ENCODE measurements around the gene PYGM.

DNA sequence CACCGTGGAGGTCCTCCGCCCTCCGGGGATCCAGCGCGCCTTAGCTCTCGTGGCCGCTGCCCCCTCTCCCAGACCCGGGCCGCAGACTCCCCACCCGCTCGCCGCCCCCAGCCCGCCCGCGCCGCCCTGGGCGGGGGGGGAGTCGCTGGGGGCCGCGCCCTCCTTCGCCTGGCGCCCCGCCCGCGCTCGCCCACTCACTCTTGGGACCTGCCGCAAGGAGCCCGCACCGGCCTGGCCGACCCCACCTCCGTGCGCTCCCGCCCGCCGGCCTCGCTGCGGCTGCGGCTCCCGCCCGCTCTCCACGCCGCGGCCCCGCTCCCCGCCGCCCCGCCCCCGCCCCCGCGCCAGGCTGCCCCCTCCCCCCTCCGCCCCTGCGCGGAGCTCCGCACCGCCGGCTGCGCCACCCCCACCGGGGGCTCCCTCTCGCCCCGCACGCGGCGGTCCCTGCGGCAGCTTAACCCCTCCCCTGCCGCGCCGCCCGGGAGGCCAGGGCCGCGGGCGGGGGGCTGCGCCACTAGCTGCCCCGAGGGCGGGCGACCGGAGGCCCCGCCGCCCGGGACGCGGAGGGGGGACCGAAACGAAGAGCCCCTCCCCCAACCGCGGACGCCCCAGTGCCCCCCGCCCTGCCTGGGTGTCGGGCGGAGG lies 15.1 kb downstream of the PYGM start:
- TF ChIP-seq CTCF (IDR thresholded peaks at IDR 0.05) (no peak), POLR2A (IDR thresholded peaks at IDR 0.05) (no peak), EP300 (IDR thresholded peaks at IDR 0.05) (no peak), POLR2AphosphoS5 (IDR thresholded peaks at IDR 0.05) (no peak)
